NCI-H2227 (cell line): Measurements from ENCODE around the gene MAP7.

Experiments used
- DNase-seq: peaks from one replicate; lab custom pipeline; 2025; ENCODE audit not compliant: unreplicated experiment; lab: John Stamatoyannopoulos, UW

Gene MAP7

GRCh38 chr6:136564180-136564579 lies 14.0 kb upstream of the MAP7 start:
- DNase-seq, result no peak

DNA sequence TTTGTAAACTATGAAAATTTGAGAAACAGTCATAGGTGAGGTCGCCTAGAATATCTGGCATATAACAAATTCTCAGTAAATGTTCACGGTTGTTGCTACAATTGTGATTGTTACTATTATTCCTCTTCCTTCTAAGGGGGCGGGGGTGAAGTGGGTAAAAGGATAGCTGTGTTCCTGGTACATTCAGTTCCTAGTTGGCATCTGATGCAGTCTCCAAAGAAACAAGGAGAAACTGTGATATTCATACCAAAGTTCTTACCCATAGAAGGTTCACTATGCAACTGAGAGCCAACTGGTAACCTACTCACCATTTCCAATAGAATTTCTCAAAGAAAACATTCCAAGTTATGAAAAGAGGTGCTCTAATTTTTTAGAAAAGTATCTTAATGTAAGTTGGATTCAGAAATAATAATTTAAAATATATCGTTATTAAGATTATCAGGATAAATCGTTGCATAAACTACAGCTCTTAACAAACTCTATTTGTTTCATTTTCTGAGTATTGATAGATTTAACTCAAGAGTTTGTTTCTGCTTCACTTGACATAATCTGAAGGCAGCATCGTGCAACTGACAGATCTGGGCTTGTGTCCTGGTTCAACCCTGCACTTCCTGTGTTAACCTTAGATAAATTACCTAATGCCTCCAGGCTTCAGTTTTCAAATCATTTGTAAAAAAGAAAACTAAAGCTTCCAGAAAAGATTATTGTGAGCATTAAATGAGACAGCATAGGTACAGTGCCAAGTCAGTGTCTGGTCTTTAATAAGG lies 13.3 kb upstream of the MAP7 start:
- DNase-seq, result no peak

- DNase-seq, result no peak
Measured at GRCh38 chr6:136562211-136562610, 12.0 kb upstream of the MAP7 start.

DNA sequence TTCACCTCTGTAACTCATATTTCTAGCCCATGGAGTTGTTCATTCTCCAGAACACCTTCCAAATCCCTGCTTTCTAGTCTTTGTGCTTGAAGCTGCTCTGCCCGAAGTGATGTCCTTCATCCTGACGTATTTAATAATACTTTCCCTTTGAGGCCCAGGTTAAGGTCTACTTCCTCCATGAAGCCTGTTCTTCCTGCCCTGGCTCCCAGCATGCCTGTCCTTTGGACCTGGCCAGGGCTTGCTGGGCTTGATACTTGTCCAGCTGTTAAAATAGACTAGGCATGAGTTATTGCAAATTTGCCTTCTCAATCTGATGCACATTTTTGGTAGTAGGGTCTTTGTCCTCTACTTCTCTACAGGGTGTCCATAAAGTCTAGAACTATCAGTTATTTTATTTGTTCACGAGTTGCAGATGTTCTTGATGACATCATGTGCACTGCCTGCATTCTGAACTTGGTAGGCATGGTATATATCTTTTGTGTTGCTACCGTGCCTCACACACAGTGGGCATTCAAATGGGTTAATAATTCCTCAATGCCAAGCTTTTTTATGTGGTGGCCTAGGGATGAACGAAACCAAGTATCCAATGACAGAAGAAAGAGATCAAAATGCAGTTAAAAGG lies 3.1 kb upstream of the MAP7 start:
- no peak for DNase-seq

- DNase-seq, result no peak
Measured at GRCh38 chr6:136552054-136552453, 1.8 kb upstream of the MAP7 start.

- no peak for DNase-seq
Measured at GRCh38 chr6:136551103-136551502, 881 bp upstream of the MAP7 start.

DNA sequence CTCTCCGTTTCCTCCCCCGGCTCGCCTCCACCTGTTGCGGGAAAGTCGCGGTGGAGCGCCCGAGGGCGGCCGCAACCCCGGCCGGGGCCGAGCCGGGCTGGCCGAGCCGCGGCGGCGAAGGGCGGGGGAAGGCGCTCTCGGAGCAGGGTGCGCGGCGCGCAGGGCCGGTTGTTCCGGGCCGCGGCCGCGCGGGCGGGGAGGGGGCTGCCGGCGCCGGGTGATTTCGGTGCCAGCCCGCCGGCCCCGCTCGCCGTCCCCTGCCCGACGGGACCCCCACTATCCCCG lies 235 bp downstream of the MAP7 start:
- DNase-seq, result peak; percentile 43

- peak; percentile 23 for DNase-seq
Measured at GRCh38 chr6:136549300-136550044, 750 bp downstream of the MAP7 start.

- no peak for DNase-seq
Measured at GRCh38 chr6:136548582-136549299, 1.5 kb downstream of the MAP7 start.

DNA sequence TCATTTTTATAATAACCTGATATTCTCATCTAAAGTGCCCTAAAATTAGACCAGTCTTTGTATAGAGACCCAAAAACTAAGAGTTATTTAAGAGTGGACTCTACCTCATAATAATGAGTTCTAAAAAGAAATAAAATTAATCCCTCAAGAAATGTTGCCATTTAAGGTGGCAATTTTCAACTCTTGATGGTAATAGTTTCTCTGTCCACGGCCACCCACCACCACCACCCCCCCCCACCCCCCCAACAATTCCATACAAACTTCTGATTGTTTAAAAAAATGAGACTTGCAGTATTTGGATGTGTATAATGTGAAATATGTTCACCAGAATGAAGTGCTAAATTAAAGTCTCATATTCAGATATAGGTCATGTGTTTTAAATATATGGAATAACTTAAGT lies 2.4 kb downstream of the MAP7 start:
- DNase-seq, result no peak

DNA sequence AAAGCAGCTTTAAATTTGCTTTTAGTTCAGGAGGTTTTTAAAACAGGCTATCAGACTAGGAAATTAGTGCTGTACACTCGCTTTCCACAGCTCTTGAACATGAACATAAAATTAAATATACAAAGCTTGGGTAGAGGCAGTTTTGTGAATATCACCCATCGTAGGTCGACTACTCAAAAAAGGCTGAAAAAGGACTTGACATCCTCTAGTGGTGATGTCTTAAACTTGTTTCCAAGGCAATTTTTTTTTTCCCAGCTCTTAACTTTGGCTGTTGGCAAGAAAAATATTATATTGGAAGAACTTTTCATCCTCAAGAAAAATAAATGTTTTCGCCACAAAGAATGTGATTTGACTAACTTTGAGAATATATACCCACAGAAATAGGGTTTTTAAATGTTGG lies 2.9 kb downstream of the MAP7 start:
- peak; percentile 38 for DNase-seq

DNA sequence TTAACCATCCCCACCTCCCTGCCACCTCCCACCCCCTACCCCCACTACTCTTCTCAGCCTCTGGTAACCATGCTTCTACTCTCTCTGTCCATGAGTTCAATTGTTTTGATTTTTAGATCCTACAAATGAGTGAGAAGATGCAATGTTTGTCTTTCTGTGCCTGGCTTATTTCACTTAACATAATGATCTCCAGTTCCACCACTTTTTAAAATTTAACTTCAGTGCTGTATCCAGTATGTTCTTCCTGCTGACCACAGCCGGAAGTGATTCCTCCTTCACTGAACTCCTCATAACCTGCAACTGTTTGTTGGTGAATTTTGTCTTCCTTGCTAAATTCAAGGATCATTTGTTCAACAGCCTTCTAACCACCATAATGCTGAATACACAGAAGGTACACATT lies 3.9 kb downstream of the MAP7 start:
- DNase-seq, result no peak

DNA sequence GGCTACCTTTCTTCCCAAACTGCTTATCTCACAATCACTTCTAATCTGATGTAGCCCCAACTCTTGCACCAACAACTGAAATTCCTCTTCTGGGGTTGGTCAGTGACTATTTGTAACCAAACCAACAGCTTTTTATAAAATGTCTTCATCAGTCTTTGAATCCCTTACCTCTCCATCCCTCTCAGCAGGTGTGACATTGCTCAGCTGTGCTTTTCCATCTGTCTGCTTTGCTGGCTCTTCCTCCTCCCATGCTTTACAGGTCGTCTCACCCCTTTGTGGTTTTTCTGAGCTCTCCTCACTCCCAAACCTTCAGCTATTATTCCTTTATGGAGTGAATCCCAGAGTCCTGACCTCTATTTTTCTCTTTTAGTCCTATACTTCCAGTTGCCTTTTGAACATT lies 5.9 kb downstream of the MAP7 start:
- DNase-seq, result no peak

- DNase-seq, result no peak
Measured at GRCh38 chr6:136541395-136541794, 8.8 kb downstream of the MAP7 start.

DNA sequence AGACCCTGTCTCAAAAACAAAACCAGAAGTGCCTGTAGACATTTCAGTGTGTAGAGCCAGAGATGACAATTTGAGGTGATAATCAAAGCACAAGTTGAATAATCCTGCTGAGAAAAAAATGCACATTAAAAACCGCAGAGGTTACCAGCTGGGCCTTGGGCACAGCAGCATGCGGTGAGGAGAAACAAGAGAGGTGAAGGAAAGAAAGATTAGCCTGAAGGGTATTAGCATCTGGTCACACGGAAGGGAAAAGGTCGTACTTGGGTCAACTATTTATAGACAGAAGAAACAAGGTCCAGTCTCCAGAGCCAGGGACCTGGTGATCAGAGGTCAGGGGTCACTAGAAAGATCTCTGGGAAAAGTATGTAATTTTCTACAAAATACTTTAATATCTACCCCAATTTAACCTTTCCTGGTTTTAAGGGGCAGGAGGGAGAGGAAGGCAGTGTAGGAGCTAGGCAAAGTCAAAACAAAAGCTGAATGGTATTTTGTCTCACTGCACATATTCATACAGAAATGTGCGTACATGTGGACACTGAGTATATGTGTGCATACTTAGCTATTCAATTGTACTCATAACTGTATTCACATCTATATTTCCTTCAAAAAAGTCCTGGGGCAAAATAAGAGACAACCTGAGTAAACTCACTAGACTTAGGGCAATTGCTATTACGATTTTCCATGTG lies 10.1 kb downstream of the MAP7 start:
- no peak for DNase-seq

- DNase-seq, result no peak
Measured at GRCh38 chr6:136538836-136539235, 11.4 kb downstream of the MAP7 start.

DNA sequence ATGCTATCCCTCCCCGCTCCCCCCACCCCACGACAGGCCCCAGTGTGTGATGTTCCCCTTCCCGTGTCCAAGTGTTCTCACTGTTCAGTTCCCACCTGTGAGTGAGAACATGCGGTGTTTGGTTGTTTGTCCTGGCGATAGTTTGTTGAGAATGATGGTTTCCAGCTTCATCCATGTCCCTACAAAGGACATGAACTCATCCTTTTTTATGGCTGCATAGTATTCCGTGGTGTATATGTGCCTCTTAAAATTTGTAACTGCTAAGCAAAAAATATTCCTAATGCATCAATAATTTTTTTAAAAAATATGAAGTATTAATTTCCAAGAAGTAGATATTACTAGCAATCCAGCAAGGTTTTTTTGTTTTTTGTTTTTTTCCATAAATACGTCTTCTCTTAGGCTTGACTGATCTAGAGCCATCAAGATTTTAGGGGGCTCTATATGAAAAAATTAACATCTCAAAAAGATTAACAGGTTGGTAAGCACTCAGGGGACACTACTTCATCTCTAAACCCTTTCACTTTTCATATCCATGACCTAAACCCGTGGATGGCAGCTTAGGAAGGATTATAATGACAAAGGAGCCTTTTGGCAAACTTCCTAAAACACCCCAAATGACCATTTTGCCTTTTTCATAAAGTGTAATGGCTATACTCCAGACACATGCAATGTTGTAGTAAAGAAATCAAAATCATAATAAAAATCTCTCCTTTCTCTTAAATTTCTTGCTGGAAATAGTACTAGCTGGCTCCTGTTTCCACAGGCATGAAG lies 14.2 kb downstream of the MAP7 start:
- no peak for DNase-seq

GRCh38 chr6:136535017-136535765 lies 15.0 kb downstream of the MAP7 start:
- DNase-seq, result peak; percentile 55

DNA sequence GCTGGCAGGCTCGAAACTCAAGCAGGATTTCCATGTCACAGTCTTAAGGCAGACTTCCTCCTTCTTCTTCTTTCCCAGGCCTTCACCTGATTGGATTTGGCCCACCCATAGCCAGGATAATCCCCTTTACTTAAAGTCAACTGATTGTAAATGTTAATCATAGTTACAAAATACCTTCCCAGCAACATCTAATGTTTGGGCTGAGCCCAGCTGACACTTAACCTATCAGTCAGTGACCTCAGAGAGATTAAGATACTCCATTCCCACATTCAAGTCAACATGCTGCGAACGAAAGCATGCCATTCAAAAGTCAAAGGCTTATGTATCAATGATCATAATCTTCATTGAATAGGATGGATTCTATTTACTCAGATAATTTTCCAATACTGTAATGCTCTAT lies 16.0 kb downstream of the MAP7 start:
- DNase-seq, result no peak

GRCh38 chr6:136533487-136533886 lies 16.7 kb downstream of the MAP7 start:
- DNase-seq, result no peak
